ENCODE data around the gene PSMB3. TPM values are rescaled to one million over a fixed set of nuclear protein-coding genes. Genes with fewer than 3 reads are reported as not detected.

PSMB3 gene
- 145 and 162 TPM in 2 replicates for total RNA-seq

GRCh38 chr17:38752308-38753070, at the start of gene PSMB3:
PSMB3 (plus strand) TSS chr17:38752741; CDS start chr17:38752827, 86 bp downstream.

GRCh38 chr17:38704606-38705522, 47.7 kb upstream of the PSMB3 start, which contains the start of gene MLLT6:
MLLT6 (plus strand) TSS chr17:38705273; CDS start chr17:38705633, 360 bp downstream.

GRCh38 chr17:38729886-38730525, 22.5 kb upstream of the PSMB3 start, which contains the start of gene CISD3:
CISD3 (plus strand) TSS chr17:38730341; CDS start chr17:38730359, 18 bp downstream.

GRCh38 chr17:38748149-38748891, 4.2 kb upstream of the PSMB3 start, which contains the start of gene PCGF2:
PCGF2 (minus strand) TSS chr17:38748336; CDS start chr17:38740402, 7,934 bp downstream.

GRCh38 chr17:38799501-38800236, 47.1 kb downstream of the PSMB3 start, which contains the start of gene PIP4K2B:
PIP4K2B (minus strand) TSS chr17:38799556; CDS start chr17:38799424, 132 bp downstream.

Other genes with a start within 250 kb of the PSMB3 start
- gene SRCIN1, start 146.8 kb upstream of the PSMB3 start, total RNA-seq: 0.07 TPM in 1 of 2 replicates, not detected in the other
- 0.72 and 2.0 TPM in 2 replicates for gene EPOP, start 77.8 kb upstream of the PSMB3 start, total RNA-seq
- gene MLLT6, start 47.5 kb upstream of the PSMB3 start, total RNA-seq: 30.4 and 34.5 TPM in 2 replicates
- 3.5 and 5.1 TPM in 2 replicates for gene CISD3, start 22.4 kb upstream of the PSMB3 start, total RNA-seq
- gene PCGF2, start 4.4 kb upstream of the PSMB3 start, total RNA-seq: 8.4 and 12.3 TPM in 2 replicates
- gene PIP4K2B, start 46.8 kb downstream of the PSMB3 start, total RNA-seq: 63.6 and 71.2 TPM in 2 replicates
- 7.6 and 8.1 TPM in 2 replicates for gene CWC25, start 72.6 kb downstream of the PSMB3 start, total RNA-seq
- 803 and 935 TPM in 2 replicates for gene RPL23, start 101.0 kb downstream of the PSMB3 start, total RNA-seq
- 163 and 215 TPM in 2 replicates for gene LASP1, start 117.3 kb downstream of the PSMB3 start, total RNA-seq
- gene FBXO47, start 214.7 kb downstream of the PSMB3 start, total RNA-seq: not detected in 2 replicates